NOMO-1 (cell line): Measurements from ENCODE around the gene ESCO1.
"Not testable (repeated sequence)": the region's sequence is repeated elsewhere in the genome, so short reads cannot be mapped to it uniquely, and the experiment has no call there.

ENCODE experiments used
- DNase-seq, 2 experiments: peaks; one replicate each; lab custom pipeline; 2025; ENCODE audit not compliant: unreplicated experiment in 2 of 2; lab: John Stamatoyannopoulos, UW

The ESCO1 gene, protein sequence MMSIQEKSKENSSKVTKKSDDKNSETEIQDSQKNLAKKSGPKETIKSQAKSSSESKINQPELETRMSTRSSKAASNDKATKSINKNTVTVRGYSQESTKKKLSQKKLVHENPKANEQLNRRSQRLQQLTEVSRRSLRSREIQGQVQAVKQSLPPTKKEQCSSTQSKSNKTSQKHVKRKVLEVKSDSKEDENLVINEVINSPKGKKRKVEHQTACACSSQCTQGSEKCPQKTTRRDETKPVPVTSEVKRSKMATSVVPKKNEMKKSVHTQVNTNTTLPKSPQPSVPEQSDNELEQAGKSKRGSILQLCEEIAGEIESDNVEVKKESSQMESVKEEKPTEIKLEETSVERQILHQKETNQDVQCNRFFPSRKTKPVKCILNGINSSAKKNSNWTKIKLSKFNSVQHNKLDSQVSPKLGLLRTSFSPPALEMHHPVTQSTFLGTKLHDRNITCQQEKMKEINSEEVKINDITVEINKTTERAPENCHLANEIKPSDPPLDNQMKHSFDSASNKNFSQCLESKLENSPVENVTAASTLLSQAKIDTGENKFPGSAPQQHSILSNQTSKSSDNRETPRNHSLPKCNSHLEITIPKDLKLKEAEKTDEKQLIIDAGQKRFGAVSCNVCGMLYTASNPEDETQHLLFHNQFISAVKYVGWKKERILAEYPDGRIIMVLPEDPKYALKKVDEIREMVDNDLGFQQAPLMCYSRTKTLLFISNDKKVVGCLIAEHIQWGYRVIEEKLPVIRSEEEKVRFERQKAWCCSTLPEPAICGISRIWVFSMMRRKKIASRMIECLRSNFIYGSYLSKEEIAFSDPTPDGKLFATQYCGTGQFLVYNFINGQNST

GRCh38 chr18:21600526-21601410, at the start of gene ESCO1:
Gene ESCO1 (minus strand): TSS chr18:21600704. CDS start chr18:21574843, 25,861 bp downstream.
- DNase-seq, result peak; percentile 96 to 97

DNA sequence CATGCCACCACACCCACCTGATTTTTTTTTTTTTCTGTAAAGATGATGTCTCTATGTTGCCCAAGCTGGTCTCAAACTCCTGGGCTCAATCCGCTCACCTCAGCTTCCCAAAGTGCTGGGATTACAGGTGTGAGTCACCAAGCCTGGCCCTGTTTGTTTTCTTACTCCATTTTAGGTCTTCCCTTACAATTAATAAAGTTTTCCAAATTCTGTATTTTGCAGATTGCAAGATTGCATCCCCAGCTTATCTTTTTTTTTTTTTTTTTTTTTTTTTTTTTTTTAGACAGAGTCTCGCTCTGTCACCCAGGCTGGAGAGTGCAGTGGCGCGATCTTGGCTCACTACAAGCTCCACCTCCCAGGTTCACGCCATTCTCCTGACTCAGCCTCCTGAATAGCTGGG, 39.9 kb upstream of the ESCO1 start:
- not testable (repeated sequence) for DNase-seq

- DNase-seq, result no peak
Measured at GRCh38 chr18:21638822-21639221, 38.3 kb upstream of the ESCO1 start.

DNA sequence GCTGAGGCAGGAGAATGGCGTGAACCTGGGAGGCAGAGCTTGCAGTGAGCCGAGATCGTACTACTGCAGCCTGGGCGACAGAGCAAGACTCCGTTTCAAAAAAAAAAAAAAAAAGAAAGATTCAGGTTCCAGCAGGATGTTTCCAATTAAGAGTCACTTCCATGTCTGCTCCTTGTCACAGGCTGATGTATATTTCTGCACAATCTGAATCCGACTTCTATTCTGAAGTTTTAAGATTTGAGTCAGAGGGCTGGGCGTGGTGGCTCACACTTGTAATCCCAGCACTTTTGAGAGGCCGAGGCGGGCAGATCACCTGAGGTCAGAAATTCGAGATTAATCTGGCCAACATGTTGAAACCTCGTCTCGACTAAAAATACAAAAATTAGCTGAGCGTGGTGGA, 36.3 kb upstream of the ESCO1 start:
- DNase-seq, result no peak

GRCh38 chr18:21634588-21635199, 34.2 kb upstream of the ESCO1 start:
- no peak for DNase-seq

DNA sequence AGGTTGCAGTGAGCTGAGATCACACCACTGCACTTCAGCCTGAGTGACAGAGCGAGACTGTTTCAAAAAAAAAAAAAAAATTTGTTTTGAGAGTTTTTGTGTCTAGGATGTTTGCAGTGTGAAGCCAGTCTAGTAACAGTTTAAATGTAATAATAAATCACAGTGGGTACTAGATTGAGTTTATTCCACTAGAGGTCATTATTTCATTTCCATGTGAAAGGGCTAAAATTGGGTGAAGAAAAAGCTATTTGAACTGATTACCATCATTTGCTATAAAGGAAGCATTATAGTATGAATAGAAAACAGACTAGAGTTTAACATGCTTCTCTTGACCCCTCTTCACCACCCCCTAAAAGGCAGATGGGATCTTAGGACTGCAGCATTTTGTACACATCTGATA, 31.9 kb upstream of the ESCO1 start:
- no peak for DNase-seq

DNA sequence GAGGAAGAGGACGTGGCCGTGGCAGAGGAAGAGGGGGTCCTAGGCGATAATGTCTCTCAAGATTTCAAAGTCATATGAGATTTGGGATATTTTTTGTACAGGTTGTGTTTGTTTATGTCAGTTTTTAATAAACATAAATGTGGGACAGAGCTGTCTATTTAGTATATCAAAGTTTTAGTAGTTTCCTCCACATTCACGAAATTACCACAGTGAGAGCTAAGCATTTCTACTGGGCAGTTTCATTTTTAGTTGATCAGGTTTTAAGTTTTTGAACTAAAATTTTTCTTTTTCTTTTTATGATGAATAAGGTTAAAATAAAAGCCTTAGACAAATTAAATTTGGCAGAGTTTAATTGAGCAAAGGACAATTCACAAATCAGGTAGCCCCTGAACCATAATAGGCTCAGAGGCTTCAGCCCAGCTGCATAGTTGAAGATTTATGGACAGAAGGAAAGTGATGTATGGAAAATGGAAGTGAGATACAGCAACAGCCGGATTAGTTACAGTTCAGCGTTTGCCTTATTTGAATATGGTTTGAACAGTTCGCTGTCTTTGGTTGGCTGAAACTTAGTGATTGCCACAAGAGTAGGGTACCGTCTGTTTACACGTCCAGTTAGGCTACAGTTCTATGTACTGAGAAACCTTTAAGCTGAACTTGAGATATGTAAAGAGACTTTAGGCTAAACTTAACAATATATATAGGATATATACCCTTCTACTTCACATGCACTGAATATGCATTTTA, 28.8 kb upstream of the ESCO1 start:
- DNase-seq, result no peak

DNA sequence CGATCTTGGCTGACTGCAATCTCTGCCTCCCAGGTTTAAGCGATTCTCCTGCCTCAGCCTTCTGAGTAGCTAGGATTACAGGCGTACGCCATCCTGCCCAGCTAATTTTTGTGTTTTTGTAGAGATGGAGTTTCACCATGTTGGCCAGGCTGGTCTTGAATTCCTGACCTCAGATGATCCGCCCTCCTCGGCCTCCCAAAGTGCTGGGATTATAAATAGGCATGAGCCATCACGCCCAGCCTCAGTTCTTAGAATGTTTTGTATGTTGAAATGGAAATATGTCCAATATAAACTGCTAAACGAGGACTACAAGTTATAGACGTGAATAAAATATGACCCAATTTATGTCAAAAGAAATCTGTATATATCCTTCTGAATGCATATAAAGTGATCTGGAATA, 21.1 kb upstream of the ESCO1 start:
- DNase-seq, result not testable (repeated sequence)

DNA sequence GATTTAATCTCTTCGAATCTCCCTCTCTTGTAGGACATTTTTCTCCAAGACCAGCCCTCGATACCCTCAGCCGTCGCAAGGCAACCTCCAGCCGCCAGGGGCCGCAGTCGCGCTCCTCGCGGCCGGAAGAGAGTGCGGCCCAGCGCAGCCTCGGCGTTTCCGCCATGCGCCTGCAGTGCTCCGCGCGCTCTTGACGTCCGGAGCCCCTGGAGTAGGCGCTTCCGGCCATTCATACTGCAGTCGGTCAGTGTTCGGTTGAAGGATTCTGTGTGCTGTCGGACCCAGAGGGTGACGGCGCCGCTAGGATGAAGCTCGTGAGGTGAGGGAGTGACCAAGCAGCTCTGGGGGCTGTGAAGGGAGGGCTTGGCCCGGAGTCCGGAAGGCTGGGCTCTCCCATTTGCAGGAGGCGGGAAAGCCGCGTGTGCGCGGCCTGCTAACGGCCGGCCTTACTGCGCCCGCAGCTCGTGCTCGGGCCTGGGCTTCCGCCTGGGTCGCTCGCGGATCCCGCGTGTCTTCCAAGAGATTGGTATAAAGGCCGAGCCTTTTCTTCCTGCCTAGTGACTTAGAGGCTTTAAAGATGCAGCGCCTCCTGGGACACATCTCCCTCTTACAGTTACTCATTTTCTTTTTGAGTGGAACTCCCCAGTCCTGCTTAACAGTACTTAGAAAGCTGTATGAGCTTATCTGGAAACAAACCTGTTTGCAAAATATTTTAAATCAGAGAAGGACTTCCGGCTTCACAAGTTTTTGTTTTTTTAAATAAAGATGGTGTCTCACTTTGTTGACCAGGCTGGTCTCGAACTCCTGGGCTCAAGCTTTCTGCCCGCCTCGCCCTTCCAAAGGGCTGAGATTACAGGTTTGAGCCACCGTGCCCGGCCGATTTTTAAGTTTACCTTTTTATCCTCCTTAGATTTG, 11.9 kb upstream of the ESCO1 start, which contains the start of gene SNRPD1:
Gene SNRPD1 (plus strand): TSS at position 190 of the 915 bp plus-strand sequence. CDS start 116 bp downstream, at position 306.
- peak; percentile 78 to 91 for DNase-seq

DNA sequence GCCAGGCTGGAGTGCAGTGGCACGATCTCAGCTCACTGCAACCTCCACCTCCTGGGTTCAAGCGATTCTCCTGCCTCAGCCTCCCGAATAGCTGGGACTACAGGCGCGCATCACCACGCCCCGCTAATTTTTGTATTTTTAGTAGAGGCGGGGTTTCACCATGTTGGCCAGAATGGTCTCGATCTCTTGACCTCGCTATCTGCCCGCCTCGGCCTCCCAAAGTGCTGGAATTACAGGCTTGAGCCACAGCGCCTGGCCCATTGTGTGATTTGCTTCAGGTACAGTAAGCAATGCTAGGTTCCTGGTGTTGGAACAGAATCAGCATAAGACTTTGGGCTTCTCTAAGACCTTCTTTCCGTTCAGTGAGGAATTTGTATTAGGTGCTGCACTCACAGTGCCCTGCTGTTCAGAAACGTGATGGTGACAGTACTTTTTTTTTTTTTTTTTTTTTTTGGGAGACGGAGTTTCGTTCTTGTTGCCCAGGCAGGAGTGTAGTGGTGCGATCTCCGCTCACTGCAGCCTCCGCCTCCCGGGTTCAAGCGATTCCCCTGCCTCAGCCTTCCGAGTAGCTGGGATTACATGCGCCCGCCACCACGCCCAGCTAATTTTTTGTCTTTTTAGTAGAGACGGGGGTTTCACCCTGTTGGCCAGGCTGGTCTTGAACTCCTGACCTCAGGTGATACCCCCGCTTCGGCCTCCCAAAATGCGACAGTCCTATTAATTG, 11.1 kb upstream of the ESCO1 start:
- not testable (repeated sequence) for DNase-seq

DNA sequence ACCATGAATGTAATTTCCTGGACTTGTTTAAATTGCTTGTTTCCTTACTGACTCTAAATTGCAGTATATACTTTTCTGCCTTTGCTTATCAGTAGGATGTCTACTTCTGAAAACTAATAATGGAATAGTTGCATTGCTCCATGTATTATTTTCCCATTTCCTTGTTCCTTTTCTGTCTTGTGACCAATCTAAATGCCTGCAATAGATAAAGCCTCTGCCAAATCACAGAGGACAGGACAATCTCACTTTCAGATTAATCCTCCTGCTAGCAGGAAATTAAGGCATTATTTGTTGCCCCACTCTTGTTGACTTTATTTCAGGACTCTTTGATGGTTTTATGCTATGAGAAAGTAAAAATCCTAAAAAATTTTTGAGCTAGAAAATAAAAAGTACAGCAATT, 4.7 kb upstream of the ESCO1 start:
- DNase-seq, result no peak

DNA sequence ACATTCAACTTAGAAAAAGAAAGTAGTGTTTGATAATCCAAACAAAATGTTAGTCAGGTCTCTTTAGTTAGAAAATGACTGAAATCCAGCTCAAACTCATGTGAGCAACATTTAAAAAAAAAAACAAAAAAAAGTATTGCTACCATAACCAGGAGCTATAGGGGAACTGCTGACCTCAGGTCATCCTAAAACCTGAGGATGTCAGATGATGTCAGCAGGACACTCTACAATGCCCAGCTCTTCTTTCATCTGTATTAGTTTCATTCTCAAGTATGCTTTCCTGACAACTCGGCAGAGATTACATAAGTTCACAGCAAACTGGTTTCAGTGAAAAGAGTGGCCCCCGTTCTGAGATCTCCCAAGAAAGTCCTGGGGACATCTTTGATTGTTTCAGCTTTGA, 4.2 kb upstream of the ESCO1 start:
- no peak for DNase-seq

DNA sequence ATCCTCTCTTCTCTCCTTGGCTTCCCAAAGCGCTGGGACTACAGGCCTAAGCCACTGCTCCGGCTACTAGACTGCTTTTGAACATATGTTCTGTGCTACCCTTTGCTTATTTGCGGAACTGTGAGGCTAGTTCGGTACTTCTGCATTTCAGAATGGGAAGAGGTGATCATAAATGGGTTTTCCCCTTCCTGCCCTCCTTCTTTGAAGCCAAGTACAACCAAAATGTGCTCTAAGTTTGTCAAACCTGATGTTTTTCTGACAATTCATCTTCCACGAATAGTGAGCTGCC, 1.7 kb upstream of the ESCO1 start:
- peak; percentile 54 to 72 for DNase-seq

DNA sequence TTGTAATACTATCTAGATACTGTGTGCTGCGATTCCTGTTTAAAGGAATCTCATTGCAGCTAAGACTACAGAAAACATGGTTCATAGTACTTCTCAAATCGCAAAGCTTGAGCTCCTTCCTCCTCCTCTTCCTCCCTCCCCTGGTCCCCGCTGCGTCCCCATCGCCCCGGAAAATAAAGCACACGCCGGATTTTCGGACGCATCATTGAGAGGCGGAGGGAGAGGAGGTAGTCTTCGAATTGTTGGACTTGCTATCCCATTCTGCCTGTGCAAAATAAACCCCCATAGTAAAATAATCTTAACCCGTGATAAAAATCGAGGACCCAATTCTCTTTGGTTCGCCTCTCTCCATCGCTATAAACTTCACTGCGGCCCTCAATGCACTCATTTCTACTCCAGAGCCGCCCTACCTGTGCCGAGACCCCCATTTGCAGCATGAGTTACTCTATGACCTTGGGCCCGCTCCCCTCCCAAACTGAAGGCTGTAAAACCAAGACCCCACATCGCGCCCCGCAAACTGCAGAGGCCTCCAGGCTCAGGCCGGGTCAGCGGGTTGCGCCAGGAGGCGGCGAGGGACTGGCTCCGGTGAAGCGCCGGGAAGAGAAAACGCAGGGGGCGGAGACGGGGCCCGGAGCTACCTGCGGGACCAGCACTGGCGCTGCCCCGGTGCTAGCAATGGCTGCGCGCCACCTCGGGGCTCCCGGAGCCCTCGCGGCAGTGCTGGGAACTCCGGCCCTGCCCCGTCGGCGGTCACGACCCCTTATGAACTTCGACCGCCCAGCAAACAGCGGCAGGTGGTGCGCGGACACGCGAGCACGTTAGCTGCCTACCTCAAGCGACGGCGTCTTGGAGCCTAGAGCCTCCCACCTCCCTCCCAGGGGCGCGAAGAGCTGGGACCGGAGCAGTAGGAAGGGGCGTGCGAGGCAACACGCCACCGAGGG, 649 bp downstream of the ESCO1 start:
- peak in 1 of 2 experiments; percentile 62 for DNase-seq

DNA sequence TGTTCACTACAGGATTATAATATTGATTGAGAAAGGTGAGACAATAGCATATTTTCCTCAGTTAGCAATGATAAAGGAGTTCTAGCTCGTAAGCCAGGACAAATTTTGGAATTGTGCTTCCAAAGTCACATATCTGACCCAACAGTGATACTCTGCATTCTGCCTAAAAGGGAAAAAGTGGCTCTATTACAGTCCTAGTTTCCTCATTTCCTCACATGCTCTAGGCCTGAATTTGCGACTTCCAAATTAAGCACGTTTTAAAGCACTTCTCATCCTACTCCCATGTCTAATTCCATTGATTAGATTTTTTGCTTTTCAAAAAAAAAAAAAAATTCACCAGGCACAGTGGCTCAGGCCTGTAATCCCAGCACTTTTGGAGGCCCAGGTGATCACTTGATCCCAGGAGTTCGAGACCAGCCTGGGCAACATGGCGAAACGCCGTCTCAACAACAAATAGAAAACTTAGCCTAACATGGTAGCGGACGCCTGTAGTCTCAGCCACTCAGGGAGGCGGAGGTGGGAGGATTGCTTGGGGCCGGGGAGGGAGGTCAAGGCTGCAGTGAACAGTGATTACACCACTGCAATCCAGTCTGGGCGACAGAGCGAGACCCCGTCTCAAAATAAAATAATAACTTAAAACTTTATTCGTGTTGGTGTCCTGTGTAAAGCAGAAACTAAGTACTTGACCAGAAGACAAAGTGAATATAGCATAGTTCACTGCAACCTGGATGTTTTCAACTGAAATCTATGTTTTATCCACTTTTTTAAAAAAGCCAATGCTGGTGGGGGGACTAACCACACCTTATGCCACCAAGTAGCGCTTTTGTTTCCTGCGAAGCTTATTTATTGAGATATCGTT, 1.5 kb downstream of the ESCO1 start:
- peak in 1 of 2 experiments; percentile 26 for DNase-seq

GRCh38 chr18:21597620-21598019, 2.9 kb downstream of the ESCO1 start:
- DNase-seq, result no peak
